ENCODE results near the gene EXD3.
A peak's percentile ranks its signal among the peaks of the same experiment; 100 is the strongest.

EXD3 gene

GRCh38 chr9:137301081-137301947, 121.6 kb downstream of the EXD3 start:
- peak; percentile 4 to 14 for ATAC-seq

GRCh38 chr9:137300567-137301080, 122.3 kb downstream of the EXD3 start:
- ATAC-seq: no peak

- no peak for ATAC-seq
Measured at GRCh38 chr9:137299938-137300337, 123.0 kb downstream of the EXD3 start.

- no peak for ATAC-seq
Measured at GRCh38 chr9:137299203-137299565, 123.8 kb downstream of the EXD3 start.

- ATAC-seq: no peak
Measured at GRCh38 chr9:137298401-137299202, 124.4 kb downstream of the EXD3 start.

- ATAC-seq: no peak
Measured at GRCh38 chr9:137297966-137298365, 125.0 kb downstream of the EXD3 start.

GRCh38 chr9:137296670-137297664, 126.0 kb downstream of the EXD3 start:
- ATAC-seq: no peak

- peak in 1 of 2 donors; percentile 3 for ATAC-seq
Measured at GRCh38 chr9:137295849-137296669, 126.9 kb downstream of the EXD3 start.

GRCh38 chr9:137295238-137295811, 127.6 kb downstream of the EXD3 start:
- ATAC-seq: peak; percentile 83 to 87

- ATAC-seq: peak; percentile 33
Measured at GRCh38 chr9:137294681-137295237, 128.2 kb downstream of the EXD3 start.

GRCh38 chr9:137294091-137294680, 128.8 kb downstream of the EXD3 start:
- peak; percentile 54 to 66 for ATAC-seq

- no peak for ATAC-seq
Measured at GRCh38 chr9:137293482-137294090, 129.4 kb downstream of the EXD3 start.

- no peak for ATAC-seq
Measured at GRCh38 chr9:137293094-137293481, 129.9 kb downstream of the EXD3 start.

- peak; percentile 41 to 62 for ATAC-seq
Measured at GRCh38 chr9:137286975-137287383, 136.0 kb downstream of the EXD3 start.

GRCh38 chr9:137281345-137282116, 141.4 kb downstream of the EXD3 start:
- no peak for ATAC-seq

- ATAC-seq: peak in 1 of 2 donors; percentile 18
Measured at GRCh38 chr9:137280474-137281344, 142.3 kb downstream of the EXD3 start.

GRCh38 chr9:137279741-137280473, 143.1 kb downstream of the EXD3 start:
- ATAC-seq: no peak
